ENCODE data around the gene TOP1.

Gene TOP1

DNA sequence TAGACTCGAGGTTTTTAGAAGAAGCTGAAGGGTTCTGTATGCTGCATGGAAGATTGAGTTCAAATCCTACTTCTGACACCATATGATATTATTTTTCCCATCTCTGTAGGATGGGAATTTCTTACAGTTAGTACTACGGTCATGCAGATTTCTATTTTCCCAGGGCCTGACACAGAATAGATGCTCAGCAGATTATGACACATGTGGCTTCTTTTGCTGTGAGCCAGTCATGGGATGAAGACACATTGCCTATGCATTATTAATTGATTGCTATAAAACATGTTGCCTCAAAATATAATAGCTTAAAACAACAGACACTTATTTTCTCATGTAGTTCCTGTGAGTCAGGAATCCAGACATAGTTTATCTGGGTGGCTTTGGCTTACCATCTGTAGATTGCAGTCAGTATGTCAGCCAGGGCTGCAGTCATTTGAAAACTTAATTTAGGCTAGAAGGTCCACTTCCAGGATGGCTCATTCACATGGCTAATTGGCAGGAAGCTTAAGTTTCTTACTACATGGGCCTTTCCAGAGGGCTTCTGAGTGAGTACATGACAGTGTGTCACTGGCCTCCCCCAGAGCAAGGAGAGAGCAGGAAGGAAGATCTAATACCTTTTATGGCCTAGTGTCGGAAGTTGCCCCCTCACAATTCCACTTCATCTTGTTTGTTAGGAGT is 29.5 kb downstream of the TOP1 start:
- DNase-seq: peak in 1 of 51 donors; percentile 14

DNA sequence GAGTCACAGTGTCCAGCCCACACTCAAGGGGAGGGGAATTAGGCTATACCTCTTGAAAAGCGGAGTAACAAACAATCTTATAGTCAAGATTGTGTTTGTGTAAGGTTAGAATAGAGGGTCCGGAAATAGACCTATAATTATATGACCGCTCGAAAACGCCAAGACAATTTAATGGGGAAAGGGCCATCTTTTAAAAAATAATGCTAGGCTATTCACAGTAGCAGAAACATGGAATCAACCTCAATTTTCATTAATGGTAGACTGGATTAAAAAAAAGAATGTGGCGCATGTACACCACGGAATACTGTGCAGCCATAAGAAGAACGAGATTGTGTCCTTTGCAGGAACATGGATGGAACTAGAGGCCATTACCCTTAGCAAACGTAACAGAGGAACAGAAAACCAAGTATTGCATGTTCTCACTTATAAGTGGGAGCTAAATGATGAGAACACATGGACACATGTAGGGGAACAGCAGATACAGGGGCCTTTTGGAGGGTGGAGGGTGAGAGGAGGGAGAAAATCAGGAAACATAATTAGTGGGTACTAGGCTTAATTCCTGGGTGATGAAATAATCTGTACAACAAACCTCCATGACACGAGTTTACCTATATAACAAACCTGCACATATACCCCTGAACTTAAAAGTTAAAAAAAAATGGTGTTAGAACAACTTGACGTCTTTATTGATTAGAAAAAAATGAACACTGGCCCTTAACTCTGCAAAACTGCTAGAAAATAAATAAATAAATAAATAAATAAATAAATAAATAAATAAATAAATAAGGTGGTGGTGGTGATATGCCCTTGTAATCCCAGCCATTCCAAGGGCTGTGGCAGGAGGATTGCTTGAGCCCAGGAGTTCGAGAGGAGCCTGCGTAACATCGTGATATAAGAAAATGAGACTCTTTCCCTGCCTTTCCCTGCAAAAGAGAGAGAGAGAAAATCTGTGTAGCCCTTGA is 30.3 kb downstream of the TOP1 start:
- no peak for DNase-seq

DNA sequence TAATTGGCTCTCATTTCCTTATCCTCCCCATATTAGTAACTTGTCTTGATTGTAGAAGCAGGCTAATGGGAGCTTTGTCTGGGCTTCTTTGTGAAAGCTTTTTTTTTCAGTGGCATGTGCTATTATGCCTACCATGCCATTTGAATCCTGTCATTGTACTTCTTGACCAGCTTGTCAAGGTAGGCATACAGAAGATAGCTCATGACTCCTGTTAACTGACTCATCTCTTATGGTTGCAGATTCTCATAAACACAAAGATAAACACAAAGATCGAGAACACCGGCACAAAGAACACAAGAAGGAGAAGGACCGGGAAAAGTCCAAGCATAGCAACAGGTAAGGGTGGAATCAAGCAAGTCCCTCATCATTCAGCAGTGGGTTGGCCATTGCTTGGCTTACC is 32.5 kb downstream of the TOP1 start:
- no peak for DNase-seq

DNA sequence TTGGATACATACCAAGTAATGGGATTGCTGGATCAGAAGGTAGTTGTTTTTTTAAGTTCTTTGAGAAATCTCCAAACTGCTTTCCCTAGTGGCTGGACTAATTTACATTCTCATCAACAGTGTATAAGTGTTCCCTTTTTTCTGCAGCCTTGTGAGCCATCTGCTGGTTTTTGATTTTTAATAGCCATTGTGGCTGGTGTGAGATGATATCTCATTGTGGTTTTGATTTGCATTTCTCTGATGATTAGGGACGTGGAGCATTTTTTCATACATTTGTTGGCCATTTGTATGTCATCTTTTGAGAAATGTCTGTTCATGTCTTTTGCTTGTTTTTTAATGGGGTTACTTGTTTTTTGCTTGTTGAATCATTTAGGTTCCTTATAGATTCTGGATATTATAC is 34.8 kb downstream of the TOP1 start:
- DNase-seq: no peak

DNA sequence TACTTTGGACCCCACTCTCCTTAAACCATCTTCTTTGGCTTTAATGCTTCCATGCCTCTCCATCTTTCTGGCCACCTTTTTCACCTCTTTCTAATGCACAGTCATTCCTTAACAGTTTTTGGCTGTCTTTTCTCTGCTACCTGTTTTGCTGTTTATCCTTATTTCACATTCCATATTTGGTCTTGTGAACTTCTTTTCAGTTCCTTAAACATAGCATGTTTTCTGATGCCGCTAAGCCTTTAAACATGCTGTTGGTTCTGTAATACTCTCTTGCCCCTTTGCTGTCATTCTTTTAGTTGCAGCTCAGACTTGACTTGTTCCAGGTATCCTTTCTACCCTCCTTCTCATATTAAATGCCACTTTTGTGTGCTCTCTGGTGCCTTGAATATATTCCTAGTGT is 35.8 kb downstream of the TOP1 start:
- no peak for DNase-seq

DNA sequence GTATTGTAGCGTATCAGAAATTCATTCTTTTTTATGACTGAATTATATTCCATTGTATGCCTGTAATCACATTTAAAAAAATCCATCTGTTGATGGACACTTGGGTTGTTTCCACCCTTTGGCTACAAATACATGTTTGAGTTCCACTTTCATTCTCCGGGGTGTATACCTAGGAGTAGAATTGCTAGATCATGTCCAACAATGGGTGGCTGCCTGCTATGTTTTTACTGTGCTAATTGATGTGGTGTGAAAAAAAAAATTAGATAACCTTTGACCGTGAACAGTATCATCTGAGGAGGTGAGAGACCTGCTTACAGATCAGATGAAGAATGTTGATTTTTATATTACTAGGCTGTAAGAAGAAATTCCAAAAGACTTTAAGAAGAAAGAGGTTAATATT is 37.1 kb downstream of the TOP1 start:
- DNase-seq: no peak

DNA sequence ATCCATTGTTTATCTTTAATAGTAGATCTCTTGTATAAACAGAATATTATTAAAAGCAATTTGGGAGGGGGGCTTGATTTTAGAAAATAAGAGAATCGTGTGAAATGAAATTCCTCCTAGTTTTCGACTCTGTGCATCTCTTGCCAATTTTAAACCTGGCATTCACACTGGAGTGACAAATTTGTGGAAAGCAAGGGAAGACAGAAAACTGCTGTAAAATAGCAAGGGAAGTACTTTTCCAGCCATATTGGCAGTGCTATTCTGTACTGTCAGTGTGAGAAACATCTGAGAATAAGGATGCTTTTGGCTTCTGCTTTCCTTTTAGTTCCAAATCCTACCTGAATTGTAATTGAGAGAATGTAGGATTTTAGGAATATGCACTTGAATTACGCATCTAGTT is 40.2 kb downstream of the TOP1 start:
- no peak for DNase-seq

DNA sequence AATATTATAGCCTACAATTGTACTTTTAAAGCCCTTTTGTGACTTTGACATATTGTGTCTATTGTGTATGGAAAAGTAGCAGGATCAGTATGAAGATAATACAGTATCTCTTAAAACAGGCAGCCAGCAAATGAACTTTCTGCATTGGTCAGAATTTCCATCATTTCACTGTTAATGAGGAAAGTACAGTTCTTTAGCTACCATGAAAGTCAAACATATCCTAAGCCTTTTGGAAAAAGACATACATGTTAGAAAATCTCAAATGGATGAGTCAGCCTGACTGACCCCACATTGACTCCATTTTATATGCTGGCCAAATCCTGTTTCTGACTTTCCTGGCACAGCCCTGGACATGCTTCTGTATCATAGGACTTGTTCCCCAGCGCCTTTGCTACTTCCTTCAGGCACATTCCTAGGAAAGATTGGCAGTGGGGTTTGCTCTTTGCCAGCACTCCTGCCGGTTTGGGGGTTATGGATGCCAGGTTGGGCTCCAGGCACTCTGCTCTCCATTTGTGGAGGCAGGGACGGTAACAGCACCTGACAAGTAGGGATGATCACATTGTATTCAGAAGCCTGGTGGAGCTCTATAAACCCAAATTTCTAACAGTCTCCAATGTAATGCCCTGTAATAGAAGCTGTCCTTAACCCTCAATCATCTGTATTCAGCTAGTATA is 43.7 kb downstream of the TOP1 start:
- no peak for DNase-seq

DNA sequence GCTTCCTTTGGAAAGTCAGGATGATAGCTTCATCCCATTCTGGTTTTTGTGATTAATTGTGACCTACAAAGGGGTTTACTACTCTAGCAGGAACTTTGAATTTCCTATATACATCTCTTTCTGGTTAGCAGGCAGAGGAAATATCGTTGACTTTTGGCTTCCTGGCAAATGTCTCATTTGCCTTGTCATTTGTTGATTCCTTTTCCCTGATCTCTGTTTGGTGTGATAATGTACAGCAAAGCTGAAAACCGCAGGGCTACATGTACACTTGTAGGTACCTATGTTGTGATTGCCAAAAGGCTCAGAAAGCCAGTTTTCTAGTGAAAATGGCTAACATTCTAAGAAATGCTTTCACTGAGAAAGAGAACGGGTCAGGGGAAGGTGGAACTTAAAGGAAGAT is 44.3 kb downstream of the TOP1 start:
- no peak for DNase-seq

DNA sequence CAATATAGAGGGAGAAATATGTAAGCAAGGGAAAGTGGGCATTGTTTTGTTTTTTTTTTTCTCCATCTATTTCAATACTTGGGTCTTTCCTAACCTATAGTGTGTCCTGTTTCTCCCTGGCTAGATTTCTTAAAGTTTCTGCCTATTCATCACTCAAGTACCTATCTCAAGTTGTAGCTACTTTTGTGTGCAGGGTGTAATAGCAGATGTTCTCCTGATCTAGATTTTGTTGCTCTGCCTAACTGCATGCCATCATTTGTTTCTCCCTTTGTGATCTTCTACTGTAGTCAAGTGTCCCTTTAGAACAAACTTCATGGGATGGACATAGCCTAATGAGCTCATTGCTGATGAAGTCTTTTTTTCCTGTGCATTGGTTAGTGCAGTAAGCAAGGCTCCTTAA is 45.8 kb downstream of the TOP1 start:
- no peak for DNase-seq

DNA sequence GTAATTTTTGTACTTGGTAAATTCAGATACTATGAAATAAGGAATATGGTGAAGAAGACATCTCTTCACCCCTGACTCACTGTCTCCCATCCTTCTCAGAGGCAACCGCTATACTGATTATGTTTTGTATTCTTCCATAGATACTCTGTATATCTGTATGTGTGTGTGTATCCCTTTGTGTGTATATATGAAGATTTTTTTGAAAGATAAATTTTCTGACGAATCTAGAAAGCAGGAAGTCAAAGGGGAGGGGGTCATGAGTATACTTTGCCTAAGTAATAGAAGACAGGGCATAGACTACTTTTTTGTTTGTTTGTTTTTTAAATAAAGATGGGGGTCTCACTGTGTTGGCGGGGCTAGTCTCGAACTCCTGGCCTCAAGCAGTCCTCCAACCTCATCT is 48.2 kb downstream of the TOP1 start:
- no peak for DNase-seq

DNA sequence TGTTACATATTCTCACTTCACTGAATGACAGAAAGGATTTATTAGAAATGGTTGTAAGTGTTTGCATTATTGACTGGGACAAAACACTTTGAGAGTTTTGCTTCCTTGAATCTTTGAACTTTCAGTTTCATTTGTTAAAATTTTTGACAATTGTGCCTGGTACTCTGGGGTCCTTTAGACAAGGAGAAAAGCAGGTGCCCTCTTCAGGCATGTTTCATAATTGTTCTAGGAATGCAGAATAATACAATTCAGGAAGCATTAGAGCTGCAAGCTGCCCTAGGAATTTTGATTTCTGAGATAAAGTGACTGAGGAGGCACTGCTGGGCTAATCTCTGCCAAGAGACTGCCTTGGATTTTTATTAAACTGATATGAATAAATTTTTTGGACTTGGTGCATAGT is 49.7 kb downstream of the TOP1 start:
- no peak for DNase-seq

DNA sequence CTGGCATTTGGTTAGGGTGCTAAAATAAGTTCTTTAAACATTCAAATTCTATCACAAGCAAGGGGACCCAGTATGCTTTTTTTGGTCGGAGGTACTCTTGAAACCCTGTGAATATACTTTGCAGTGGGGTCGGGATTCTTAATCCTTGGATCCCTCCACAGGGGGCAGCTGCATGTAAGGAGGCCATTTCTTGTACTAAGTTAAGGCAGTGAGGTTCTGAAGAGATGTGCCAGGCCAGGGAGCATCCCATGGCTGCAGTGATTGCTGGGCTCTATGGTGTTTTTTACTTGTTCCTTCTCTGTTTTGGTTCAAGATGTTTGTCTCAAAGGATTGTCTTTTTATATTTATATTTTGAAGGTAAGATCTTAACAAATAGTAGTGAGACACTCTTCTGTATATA is 50.4 kb downstream of the TOP1 start:
- DNase-seq: no peak

DNA sequence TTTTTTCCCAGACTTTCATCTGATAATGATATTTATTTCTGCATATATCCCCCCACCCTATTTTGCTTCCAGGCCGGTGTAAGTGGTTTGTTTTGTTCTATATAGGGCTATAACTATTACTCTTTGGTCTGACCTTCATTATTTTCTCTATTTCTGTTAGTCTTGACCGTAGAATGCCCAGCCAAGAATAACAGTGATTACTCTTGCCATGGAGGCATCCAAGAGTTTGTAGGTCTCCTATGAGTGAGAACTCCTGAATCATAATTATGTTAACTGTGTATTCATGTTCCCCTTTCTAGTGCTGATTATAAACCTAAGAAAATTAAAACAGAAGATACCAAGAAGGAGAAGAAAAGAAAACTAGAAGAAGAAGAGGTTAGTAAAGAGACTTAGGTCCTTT is 52.2 kb downstream of the TOP1 start:
- no peak for DNase-seq

DNA sequence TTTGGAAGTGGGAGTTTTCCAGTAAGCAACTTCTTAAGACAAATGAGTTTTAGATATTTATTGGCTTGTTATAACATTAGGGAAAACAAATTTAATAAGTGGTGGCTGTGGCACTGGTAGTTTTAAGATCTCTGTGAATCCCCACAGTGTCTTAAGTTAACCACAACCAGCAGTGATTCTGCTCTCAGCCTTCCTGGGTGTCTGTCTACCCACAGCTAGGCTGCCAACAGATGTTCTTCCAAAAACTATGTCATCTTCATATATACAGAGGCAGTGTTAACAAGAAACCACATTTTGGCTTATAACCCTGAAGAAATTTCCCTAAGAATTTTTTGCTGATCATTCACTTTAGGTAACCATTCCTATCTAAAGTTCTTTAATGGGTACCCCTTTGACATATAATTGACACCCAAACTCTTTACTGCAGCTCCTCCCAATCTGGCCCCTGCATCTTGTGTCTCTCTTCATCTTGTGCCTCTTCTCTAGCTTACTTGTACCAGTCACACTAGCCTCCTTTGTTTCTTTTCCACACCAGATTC is 52.7 kb downstream of the TOP1 start:
- DNase-seq: no peak

DNA sequence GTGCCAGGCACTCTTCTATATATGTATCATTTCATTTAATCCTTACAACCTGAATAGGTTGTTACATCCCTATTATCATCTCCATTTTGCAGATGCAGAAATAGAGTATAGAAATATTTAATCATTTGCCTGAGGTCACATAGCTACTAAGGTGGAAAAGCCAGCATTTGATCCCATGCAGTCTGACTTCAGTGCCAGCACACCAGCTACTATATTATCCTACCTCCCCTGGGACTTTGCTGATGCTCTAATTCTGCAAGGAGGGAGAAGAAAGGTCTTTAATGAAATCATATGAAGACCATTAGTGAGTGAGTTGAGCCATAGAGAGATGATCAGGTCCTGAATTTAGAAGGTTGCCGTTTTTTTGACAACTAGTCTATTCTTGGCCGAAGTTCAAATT is 53.7 kb downstream of the TOP1 start:
- no peak for DNase-seq

DNA sequence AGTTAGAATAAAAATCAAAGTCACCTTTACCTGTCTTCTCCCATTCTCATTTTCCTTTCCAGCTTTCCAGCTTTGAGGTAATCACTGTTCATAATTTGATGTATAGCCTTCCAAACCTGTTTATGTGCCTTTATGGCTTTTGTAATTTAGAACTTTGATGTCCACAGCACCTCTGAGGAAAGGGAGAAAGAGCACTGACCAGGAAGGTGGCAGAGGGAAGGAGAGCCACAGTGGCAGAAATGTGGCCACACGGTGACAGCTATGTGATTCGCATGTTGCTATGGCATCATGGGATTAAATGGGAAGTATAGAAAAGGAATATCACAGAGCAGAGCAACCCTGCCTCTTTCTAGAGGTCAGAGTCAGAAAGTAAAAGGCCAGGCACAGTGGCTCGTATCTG is 57.0 kb downstream of the TOP1 start:
- no peak for DNase-seq

DNA sequence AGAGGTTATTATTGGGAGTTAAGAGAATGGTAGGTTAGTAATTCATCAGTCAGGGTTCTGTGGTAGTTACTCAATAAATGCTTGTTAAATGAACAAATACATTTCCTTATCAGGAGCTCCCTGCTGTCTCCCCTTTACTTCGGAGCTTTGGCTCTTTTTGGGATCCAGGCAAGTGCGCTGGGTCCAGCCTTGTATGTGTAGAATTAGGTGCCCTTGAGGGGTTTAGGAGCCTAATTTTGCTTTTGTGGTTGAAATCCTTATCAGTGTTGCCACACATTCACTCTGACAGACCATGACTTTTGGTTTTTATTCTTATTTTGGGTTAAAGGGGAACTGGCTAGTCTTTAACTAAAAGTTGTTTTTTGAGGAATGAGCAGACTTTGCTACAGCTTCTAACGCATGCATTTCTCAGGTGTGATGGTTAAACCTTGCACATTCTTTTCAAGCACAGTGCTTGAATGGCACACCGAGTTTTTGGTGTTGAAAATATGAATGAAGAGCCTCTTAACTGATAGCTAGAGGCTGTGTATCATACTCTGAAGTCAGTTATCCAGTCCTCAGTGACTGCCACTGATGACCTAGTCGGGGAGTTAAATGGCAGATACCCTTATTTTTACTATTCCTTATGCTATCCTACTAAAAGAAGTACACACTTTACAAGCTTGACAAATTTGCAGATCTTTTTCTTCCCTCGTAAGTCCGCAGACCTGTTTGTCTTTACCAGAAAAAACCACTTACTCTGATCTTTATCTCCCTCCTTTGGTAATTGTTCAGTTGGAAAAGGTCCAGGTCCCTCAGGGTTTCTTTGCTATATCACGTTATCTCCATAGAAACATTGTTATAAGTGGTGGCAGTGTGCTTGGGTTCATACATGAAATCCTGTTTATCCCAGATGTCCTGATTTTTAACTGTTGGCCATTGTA is 58.0 kb downstream of the TOP1 start:
- DNase-seq: no peak

DNA sequence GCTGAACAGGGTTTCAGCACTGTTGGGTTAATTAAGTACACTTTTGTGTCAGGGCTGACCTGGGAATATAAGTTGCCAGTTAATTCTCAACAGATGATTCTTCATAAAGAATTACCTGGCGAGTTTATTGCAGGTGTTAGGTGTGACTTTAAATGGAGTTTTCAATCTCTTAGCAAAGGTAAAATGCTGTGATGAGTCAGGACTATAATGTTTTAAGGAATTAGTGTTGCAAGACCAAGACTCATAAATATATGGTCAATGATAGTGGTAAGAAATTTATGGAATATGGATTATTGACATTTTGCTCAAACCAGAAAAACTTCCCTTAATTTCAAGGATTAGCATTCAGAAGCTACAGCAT is 58.7 kb downstream of the TOP1 start:
- no peak for DNase-seq

DNA sequence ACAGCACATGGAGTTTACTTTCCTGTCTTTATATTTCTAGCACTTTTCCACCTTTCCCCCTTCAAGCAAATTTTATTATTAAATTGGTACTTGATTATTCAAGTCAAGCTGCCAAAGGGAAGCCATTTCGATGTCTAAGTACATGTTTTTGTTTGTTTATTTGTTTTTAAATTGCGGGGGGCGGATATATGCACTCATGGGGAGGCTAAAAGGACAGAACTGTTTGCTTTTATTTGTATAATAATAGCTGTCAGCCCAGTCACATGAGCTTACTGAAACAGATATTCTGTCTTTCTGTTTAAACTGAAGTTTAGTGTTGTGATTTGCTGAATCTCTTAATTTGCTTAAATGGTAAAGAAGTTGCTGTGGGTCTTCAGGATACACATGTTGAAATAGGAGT is 59.2 kb downstream of the TOP1 start:
- no peak for DNase-seq

DNA sequence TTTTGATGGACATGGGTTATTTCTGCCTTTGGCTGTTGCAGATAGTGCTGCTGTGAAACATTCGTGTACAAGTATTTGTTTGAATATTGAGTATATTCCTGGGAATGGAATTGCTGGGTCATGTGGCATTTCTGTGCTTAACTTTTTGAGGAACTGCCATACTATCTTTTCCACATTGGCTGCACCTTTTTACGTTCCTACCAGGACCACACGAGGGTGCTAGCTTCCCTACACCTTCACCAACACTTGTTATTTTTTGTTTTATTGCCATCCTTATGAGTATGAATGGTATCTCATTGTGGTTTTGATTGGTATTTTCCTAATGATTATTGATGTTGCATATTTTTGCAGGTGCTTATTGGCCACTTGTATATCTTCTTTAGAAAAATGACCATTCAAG is 60.9 kb downstream of the TOP1 start:
- no peak for DNase-seq

Measured in hypothalamus (tissue), 51 donors.